ENCODE results near the gene TNNC2. TPM values are rescaled to one million over a fixed set of nuclear protein-coding genes. Genes with fewer than 3 reads are reported as not detected.
"Not testable (repeated sequence)": the region's sequence is repeated elsewhere in the genome, so short reads cannot be mapped to it uniquely, and the experiment has no call there.

The TNNC2 gene
- total RNA-seq, 1 donor from 2014 or later = 0.43 TPM

GRCh38 chr20:45827712-45828111 lies 600 bp upstream of the TNNC2 start:
- intact Hi-C loops (cut with DNase I) = no loop called here
- no peak for DNase-seq
- no peak for ATAC-seq (ENCODE audit: poor library complexity)

- intact Hi-C loops (cut with DNase I) = no loop called here
- ATAC-seq (ENCODE audit: poor library complexity) (peak; percentile 73), DNase-seq (no peak)
Observed at GRCh38 chr20:45826381-45827019, 612 bp downstream of the TNNC2 start.

GRCh38 chr20:45823949-45824835 lies 2.9 kb downstream of the TNNC2 start:
- ATAC-seq (ENCODE audit: poor library complexity) (peak; percentile 82), DNase-seq (peak; percentile 66)
- intact Hi-C loops (cut with DNase I) = no loop called here

DNA sequence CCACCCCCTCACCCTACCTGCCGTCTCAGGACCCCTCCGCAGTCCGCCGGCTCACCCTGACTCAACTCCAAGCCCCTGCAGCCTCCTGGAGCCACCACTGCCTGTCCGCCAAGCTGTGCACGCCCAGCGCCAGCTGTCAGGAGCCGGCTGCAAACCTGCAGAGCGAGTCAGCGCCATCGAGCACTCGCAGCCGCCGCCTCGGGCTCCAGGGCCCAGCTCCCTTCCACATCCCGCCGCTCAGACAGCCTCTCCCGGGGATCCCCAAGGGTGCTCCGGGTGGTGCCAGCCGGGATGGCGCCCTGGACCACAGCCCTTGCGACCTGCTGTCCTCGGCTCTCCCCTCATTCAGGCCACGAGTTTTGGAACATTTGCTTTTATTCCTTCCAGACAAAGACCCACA lies 4.3 kb downstream of the TNNC2 start:
- DNase-seq = no peak
- ATAC-seq (ENCODE audit: poor library complexity) = peak; percentile 31
- intact Hi-C loops (cut with DNase I) = no loop called here

- intact Hi-C loops (cut with DNase I) = no loop called here
- ATAC-seq (ENCODE audit: poor library complexity) (no peak), DNase-seq (no peak)
Observed at GRCh38 chr20:45821947-45822346, 5.2 kb downstream of the TNNC2 start.

DNA sequence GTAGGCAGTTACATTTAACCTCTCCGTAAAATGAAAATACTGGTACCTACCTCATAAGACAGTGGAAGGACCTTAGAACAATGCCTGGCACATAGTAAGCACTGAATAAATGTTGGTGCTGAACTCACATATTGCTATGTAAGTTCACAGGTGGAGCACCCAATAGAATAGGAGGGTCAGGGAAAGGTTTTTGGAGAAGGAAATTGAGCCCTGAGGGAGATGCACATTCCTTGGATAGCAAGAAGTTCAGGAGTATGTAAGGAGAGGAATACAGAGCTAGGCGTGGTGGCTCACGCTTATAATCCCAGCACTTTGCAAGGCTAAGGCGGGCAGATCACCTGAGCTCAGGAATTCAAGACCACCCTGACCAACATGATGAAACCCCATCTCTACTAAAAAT lies 7.6 kb downstream of the TNNC2 start:
- ATAC-seq (ENCODE audit: poor library complexity) (no peak), DNase-seq (no peak)
- intact Hi-C loops (cut with DNase I) = no loop called here

DNA sequence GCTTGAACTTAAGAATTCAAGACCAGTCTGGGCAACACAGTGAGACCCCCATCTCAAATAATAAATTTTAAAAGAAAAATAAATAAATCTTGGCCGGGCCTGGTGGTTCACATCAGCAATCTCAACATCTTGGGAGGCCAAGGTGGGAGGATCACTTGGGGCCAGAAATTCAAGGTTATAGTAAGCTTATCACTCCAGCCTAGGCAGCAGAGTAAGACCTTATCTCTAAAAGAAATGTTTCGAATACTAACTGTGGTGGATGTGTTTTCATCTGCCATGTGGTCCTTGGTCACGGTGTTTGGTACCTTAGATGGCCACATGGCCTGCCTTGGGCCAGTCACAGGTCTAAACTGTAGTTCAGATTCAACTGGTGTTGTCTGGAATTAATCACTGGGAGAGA lies 8.9 kb downstream of the TNNC2 start:
- DNase-seq (no peak), ATAC-seq (ENCODE audit: poor library complexity) (no peak)
- intact Hi-C loops (cut with DNase I) = no loop called here

GRCh38 chr20:45817376-45818194 lies 9.5 kb downstream of the TNNC2 start:
- no peak for DNase-seq

GRCh38 chr20:45816951-45817350 lies 10.2 kb downstream of the TNNC2 start:
- DNase-seq (no peak), ATAC-seq (ENCODE audit: poor library complexity) (no peak)
- intact Hi-C loops (cut with DNase I) = no loop called here

More at GRCh38 chr20:45817376-45818194, 9.5 kb downstream of the TNNC2 start:
- ATAC-seq (ENCODE audit: poor library complexity) = no peak
- intact Hi-C loops (cut with DNase I) = no loop called here

DNA sequence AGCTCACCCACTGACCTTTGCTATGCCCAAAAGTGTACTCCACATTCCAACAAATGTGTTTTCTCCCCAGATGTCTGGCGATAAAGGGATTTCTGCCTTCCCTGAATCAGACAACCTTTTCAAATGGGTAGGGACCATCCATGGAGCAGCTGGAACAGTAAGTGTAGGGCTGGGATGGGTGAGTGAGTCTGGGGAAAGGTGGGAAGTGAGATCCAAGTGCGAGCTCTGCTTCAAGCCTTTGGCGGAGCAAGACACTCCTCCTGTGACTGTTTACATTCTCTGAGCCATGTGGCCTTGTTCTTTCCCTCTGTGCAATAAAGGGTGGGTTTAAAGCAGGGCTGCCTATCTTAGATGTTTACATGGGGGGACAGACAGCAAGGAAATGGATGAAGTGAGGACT lies 12.8 kb downstream of the TNNC2 start:
- no peak for DNase-seq
- intact Hi-C loops (cut with DNase I) = loop anchor here (5.0 kb wide), 1 partner anchor 123 kb away; no protein-coding TSS in a partner anchor
- no peak for ATAC-seq (ENCODE audit: poor library complexity)

- intact Hi-C loops (cut with DNase I) = loop anchor here (5.0 kb wide), 1 partner anchor 124 kb away; no protein-coding TSS in a partner anchor
- no peak for DNase-seq
- ATAC-seq (ENCODE audit: poor library complexity) = no peak
Observed at GRCh38 chr20:45813489-45813888, 13.6 kb downstream of the TNNC2 start.

DNA sequence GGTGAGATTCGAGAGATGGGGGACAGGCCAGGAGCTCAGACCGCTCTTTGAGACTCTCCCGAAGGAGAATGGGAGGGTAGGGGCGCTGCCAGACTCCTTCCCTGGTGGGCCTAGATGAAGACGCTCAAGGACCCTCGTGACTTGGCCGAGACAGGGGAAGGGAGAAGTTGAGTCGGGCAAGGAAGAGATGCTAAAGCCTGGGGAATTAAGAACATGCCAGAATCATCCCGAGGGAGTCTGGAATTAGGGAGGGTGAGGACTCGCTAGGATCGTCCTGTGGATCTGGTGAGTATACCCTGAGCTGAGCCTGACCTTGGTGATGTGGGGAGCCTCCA lies 14.1 kb downstream of the TNNC2 start:
- DNase-seq = no peak
- no peak for ATAC-seq (ENCODE audit: poor library complexity)
- intact Hi-C loops (cut with DNase I) = loop anchor here (5.0 kb wide), 1 partner anchor 124 kb away; no protein-coding TSS in a partner anchor

- intact Hi-C loops (cut with DNase I) = loop anchor here (5.0 kb wide), 1 partner anchor 125 kb away; no protein-coding TSS in a partner anchor
- peak; percentile 99 for ATAC-seq (ENCODE audit: poor library complexity)
- peak; percentile 98 for DNase-seq
Observed at GRCh38 chr20:45812157-45813005, 14.7 kb downstream of the TNNC2 start, which contains the start of gene UBE2C. UBE2C (plus strand) TSS chr20:45812644; CDS start chr20:45812696, 52 bp downstream.

DNA sequence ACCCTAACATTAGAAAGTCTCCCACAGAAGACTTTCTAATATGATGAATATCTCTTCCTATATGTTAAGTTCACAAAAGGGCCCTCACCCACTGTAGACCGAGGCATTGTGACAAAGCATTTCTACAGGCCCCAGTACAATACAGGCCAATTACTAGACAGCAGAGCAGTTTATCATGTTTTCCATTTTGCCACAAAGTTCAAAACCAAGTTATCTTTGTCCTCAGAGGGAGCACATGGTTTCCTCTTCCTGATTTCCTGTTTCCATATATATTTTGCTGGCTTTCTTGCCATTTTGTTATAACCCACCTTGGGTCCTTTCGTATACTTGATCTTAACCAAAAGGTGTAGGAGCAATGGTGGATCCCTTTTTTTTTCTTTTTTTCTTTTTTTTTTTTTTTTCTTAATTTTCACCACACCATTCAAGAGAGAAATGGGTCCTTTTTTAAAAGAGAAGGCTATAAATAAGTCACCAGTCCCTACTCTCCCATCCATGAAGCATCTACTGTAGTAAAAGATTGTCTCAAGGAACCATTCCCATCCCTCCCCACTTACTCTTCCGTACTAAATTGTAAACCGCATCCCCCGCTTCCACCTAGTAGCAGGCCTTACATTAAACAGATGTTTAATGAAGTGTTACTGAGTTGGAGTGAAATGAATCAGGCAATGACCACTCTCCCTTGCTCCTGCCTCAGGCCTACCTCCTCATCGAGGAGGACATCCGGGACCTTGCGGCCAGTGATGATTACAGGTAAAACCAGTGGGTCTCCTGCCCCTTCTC lies 16.7 kb downstream of the TNNC2 start:
- DNase-seq (no peak), ATAC-seq (ENCODE audit: poor library complexity) (no peak)
- intact Hi-C loops (cut with DNase I) = loop anchor here (5.0 kb wide), 1 partner anchor 127 kb away; no protein-coding TSS in a partner anchor

GRCh38 chr20:45801851-45802250 lies 25.3 kb downstream of the TNNC2 start:
- ATAC-seq (ENCODE audit: poor library complexity) = no peak
- intact Hi-C loops (cut with DNase I) = no loop called here
- DNase-seq = no peak

- DNase-seq = peak; percentile 55
- intact Hi-C loops (cut with DNase I) = no loop called here
- peak; percentile 82 for ATAC-seq (ENCODE audit: poor library complexity)
Observed at GRCh38 chr20:45798935-45799642, 28.0 kb downstream of the TNNC2 start.

DNA sequence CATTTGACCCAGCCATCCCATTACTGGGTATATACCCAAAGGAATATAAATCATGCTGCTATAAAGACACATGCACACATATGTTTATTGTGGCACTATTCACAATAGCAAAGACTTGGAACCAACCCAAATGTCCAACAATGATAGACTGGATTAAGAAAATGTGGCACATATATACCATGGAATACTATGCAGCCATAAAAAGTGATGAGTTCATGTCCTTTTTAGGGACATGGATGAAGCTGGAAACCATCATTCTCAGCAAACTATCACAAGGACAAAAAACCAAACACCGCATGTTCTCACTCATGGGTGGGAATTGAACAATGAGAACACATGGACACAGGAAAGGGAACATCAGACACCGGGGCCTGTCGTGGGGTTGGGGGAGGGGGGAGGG lies 29.2 kb downstream of the TNNC2 start:
- intact Hi-C loops (cut with DNase I); DNase-seq; ATAC-seq (ENCODE audit: poor library complexity): not testable (repeated sequence)

Measured in Right ventricle myocardium superior (tissue), 1 donor.